HG03565 (cell line): ENCODE measurements around the gene PRKCE.
"Not testable (repeated sequence)": the region's sequence is repeated elsewhere in the genome, so short reads cannot be mapped to it uniquely, and the experiment has no call there.

Source experiments
- ATAC-seq: cut with Tn5 transposase; IDR thresholded peaks from one replicate; pipeline ENCODE4 v1.9.1; 2021; ENCODE audit warnings: mild to moderate bottlenecking, moderate library complexity; ENCODE audit not compliant: unreplicated experiment

The PRKCE gene

GRCh38 chr2:46198164-46198883 is 546.8 kb downstream of the PRKCE start:
- ATAC-seq, result no peak

- no peak for ATAC-seq
Measured at GRCh38 chr2:46198966-46199365, 547.5 kb downstream of the PRKCE start.

- ATAC-seq, result no peak
Measured at GRCh38 chr2:46200100-46200690, 548.7 kb downstream of the PRKCE start.

GRCh38 chr2:46200861-46201605 is 549.6 kb downstream of the PRKCE start:
- ATAC-seq, result no peak

GRCh38 chr2:46202453-46202852 is 551.0 kb downstream of the PRKCE start:
- no peak for ATAC-seq

- no peak for ATAC-seq
Measured at GRCh38 chr2:46202987-46203386, 551.5 kb downstream of the PRKCE start.

GRCh38 chr2:46203636-46204035 is 552.2 kb downstream of the PRKCE start:
- ATAC-seq, result not testable (repeated sequence)

GRCh38 chr2:46207591-46207990 is 556.1 kb downstream of the PRKCE start:
- ATAC-seq, result no peak

GRCh38 chr2:46208766-46209165 is 557.3 kb downstream of the PRKCE start:
- no peak for ATAC-seq

GRCh38 chr2:46210063-46210462 is 558.6 kb downstream of the PRKCE start:
- no peak for ATAC-seq

GRCh38 chr2:46211461-46211860 is 560.0 kb downstream of the PRKCE start:
- ATAC-seq, result no peak

GRCh38 chr2:46213906-46214305 is 562.4 kb downstream of the PRKCE start:
- ATAC-seq, result no peak

GRCh38 chr2:46216213-46216612 is 564.7 kb downstream of the PRKCE start:
- no peak for ATAC-seq

GRCh38 chr2:46223514-46223913 is 572.0 kb downstream of the PRKCE start:
- ATAC-seq, result not testable (repeated sequence)

GRCh38 chr2:46225150-46225625 is 573.7 kb downstream of the PRKCE start:
- no peak for ATAC-seq

- no peak for ATAC-seq
Measured at GRCh38 chr2:46225730-46226129, 574.3 kb downstream of the PRKCE start.

GRCh38 chr2:46226620-46227019 is 575.1 kb downstream of the PRKCE start:
- no peak for ATAC-seq

- ATAC-seq, result no peak
Measured at GRCh38 chr2:46227022-46227421, 575.5 kb downstream of the PRKCE start.

- ATAC-seq, result no peak
Measured at GRCh38 chr2:46227674-46228289, 576.3 kb downstream of the PRKCE start.

GRCh38 chr2:46229134-46230063 is 577.9 kb downstream of the PRKCE start:
- peak; percentile 66 for ATAC-seq
